SH-SY5Y (cell line): ENCODE data around the gene NTM.

Experiments used
- GATA2 ChIP-seq: IDR thresholded peaks from 2 replicates; pipeline ENCODE4 v1.6.1; 2011; ENCODE audit warnings: mild to moderate bottlenecking, low read depth, low read length
- GATA3 ChIP-seq: IDR thresholded peaks from 2 replicates; pipeline ENCODE4 v1.6.1; 2011; ENCODE audit warnings: low read depth, mild to moderate bottlenecking, low read length, moderate library complexity

Gene NTM

DNA sequence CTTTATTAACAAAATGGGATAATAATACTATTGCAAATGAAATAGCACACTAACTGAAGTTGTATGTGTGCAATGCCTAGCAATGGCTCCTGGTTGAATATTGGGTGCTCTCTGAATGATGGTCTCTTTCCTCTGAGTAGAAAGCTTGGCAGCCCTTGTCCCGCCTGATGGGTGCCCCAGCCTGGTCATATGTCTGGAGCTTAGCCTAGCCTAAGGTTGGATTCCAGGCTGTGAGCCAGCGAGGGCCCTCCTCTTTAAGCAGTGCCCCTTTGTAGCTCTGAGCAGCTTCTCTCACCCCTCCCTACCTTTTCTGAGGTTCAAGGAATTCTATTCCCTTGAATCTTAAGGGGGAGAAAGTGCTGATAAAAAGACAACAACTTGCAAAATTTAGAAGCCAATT lies 499.9 kb downstream of the NTM start:
- TF ChIP-seq GATA3: no peak
- no peak for TF ChIP-seq GATA2

DNA sequence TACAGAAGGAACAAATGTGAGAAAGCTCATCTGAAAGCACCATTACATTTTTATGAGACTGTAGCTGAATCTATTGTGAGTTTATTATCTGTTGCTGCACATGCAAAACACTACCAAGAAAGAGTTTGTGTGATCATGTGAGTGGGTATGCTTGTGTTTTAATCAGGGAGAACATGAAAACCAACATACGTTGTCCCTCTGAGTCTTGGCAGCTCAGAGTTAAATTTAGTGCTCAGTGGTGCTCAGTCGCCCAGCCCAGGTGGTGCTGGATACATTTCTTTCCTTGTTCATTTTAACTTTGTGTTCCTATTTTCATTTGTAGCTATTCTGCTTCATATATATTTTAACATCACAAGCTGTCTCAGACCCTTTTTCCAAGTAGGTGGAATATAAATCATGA lies 500.6 kb downstream of the NTM start:
- TF ChIP-seq GATA2: no peak
- no peak for TF ChIP-seq GATA3

DNA sequence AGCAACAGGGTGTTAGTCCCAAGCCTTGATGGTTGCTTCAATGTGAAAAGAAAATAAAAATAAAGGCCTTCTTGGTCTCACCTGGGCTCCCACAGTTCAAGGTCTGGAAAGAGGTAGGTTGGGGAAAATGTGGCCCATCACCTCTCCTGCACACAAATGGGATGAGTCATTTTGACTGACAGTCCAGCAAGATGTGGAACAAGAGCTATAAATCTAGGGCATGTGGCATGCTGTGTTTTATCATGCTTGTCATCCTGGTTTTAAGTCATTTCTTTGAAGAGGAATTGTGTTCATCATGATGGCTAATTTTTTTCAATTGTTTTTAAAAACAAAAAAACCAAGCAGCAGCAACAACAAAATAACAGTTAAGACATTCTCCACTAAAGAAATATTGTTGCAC lies 503.7 kb downstream of the NTM start:
- TF ChIP-seq GATA3 (no peak), GATA2 (no peak)

DNA sequence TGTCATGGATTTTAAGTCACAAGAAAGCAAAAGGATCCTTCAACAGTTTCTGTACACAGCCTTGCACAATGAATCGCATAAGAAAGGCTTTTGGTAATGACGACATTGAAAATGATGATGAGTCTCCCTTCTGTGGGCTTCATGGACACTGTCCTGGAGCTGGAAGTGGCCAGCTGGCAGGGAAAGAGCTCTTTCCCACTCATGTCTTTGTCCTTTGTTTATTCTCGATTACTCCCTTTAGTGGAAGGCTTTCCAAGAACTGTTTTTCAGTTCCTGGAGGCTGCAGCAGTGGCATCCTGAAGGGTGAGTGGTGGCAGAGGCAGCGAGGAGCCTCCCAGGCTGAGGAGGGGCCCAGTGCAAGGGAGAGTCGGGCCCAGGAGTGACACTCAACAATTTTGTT lies 505.2 kb downstream of the NTM start:
- no peak for TF ChIP-seq GATA3
- TF ChIP-seq GATA2: no peak

DNA sequence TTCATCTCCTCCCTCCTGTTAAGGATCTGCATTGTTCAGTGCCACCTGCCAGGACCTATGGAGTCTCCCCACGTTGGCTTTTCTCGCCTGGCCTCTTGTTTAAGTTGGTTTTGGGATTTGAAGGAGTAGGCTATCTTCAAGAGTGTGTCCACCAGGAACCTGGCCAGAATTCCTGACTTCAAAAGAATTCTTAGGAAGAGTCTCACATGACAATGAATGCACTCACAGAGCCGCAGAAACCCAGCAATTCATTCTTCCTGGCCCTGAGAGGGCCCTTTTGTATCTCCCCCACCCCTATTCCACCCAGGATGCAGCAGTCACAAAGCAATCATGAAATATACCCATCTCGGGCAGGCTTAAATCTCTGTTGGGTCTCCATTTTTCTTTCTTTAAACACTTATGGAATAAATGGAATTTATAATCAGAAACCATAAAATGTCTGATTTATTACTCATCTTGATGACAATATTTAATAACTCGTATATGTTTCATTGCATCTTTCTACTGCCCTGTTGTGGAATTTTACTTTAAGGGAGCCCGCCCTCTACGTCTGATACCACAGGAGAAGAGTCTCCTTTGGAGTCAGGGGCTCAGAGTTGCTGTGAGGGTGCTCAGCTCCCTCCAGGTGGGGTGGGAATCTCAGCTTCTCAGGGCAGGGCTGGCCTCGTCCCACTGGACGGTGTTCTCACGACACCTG lies 507.0 kb downstream of the NTM start:
- TF ChIP-seq GATA3 (no peak), GATA2 (no peak)

DNA sequence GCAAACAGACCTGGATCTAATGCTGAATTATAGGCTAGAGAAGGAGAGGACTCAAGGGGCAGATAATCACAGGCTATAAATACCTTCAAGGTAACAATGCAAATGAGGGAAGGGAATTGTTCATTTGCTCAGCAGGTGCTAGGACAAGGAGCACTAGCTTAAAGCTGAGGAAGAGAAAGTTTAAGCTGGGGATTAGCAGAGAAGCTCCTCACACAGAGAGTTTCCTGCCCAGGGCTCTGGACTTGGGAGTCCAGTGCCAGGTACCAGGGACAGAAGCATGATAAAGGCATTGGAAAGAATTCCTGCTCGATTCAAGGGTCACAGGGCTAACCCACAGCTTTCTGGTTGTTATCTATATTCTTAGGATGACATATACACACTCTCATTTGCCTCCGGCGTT lies 509.9 kb downstream of the NTM start:
- no peak for TF ChIP-seq GATA2
- TF ChIP-seq GATA3: no peak

DNA sequence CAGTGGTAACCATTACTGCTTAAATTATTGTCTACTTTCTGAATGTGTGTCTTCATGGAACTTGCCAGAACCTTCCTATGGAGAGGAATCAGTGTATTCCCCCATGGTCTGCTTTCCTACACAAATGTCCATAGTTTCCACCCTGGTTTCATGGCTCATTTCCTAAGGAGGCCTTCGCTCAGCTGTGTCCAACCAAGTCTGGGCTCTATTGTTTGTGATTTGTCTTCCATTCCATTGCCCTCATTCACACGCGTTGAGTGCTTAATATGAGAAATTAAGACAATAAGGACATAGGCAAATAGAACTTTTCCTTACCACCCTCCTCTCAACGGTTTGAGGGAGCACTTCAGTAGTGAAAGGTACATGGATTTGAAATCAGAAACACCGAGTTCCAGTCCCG lies 510.6 kb downstream of the NTM start:
- TF ChIP-seq GATA2 (no peak), GATA3 (no peak)

DNA sequence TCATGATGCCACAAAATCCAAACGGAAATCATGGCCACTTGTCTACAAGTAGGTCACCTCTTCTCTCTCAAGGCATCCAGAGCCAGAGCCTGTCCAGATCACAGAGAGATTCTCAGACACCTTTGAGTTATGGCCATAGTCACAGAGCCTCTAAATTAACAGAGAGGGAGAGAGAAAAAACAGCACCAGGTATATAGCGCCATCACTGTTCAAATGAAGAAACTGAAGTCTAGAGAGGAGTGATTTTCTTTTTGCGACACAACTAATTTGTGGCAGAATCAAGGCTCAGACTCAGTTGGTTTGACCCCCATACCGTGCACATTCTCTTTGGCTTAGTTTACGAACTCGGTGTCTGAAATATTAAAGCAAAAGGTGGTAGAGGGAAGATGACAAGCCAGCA lies 512.9 kb downstream of the NTM start:
- TF ChIP-seq GATA2: no peak
- no peak for TF ChIP-seq GATA3

DNA sequence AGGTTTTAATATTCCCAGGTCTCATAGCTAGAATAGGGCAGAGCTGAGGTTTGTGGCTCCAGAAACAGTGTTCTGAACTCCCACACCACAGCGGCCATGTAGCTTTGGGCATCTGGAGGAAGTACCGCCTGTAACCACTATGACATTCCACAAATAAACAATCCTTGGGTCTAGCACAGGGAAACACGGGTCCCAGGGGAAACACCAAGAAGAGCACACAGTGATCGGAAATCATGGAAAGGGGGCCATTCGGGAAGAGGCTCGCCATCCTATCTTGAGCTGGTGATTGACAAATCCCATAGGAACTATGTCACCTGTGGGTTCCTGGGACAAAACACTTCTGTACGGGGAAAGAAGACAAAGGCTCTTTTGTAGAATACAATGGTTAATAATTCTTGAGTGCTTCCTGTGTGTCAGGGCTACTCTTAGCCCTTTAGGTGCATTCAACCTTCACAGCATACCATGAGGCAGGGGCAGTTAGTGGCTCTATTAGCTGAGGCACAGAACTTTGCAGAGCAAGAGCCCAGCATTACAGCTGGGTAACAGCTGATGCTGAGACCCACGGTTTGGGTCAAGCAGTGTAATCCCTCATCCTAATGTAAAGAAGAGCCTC lies 514.2 kb downstream of the NTM start:
- no peak for TF ChIP-seq GATA2
- no peak for TF ChIP-seq GATA3

DNA sequence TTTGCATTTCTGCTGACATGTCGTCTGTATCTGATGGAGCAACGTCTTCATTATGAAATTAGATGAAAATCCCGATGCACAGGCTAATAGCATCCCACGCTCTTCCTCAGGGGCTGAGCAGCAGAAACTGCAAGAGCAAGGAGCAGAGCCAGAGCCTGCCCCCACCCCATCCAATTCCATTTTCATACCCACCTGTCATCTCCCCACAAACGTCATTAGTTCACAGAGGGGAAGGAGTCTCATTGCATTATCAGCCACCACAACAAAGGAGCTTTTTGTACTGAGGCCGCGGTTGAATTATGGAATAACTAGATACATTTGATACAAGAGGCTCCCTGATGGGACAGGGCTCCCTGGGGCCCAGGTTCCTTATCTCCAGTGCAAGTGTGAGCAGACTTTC lies 515.0 kb downstream of the NTM start:
- TF ChIP-seq GATA2 (no peak), GATA3 (no peak)

DNA sequence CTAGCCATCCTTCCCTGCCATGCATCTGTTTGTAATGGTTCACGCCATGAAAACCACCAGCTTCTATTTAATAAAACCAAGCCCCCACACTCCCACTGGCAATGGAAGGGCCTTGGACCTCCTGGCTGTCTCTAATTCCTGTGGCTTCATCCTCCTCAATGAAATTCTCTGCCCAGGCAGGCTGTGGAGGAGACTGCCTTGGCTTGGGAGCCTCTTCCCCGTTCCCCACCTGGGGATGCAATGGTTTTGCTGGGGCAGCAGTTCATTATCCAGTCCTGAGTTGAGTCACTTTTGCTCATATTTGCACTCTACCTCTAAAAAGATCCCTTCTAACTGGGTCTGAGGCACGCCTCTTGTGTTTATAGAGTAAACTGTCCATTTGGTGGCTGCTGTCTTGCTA lies 515.8 kb downstream of the NTM start:
- TF ChIP-seq GATA2 (no peak), GATA3 (no peak)

DNA sequence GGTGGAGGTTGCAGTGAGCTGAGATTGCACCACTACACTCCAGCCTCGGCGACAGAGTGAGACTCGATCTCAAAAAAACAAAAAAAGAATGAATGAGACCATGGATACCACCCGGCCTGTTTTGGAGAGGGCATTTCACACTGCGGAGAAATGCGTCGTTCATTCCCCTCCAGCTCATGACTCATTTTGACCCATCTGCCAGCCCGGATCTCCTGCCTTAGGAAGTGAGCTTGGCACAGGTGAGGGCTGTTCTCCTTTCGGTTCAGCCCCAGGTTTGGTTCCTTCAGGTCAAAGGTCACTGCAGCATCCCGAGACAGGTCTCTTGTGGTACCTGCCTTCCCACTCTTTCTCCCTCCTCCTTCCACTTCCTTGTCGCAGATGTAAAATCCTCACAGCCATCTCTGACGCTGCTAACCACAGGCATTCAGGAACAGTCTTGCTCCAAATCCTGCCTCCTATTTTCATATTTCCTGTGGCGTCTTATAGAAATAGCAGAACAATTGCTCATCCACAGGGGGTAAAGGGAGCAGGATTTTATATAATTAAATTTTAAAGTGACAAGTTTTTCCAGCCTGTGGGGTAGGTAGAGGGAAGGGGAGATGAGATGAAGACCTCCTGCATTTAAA lies 517.9 kb downstream of the NTM start:
- TF ChIP-seq GATA3: no peak
- TF ChIP-seq GATA2: no peak

DNA sequence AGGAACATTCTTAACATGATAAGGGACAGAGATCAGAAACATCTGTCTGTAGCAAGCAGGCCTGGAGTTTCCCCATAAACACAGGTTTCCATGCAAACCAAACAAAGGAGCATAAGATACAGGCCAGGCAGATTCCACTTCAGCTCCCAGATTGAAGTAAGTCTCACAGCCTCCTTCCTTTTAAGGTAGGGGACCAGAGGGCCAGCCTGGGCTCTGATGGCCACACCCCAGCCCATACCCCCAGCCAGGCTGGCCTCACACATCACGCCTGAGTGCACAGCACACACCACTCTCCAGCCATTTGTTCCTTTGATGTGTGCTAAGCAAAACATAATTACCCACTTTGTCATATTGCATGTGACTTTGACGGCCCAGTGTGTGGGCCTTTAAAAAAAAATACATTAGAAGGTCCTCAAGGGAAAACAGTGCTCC lies 518.7 kb downstream of the NTM start:
- TF ChIP-seq GATA3 (no peak), GATA2 (no peak)

DNA sequence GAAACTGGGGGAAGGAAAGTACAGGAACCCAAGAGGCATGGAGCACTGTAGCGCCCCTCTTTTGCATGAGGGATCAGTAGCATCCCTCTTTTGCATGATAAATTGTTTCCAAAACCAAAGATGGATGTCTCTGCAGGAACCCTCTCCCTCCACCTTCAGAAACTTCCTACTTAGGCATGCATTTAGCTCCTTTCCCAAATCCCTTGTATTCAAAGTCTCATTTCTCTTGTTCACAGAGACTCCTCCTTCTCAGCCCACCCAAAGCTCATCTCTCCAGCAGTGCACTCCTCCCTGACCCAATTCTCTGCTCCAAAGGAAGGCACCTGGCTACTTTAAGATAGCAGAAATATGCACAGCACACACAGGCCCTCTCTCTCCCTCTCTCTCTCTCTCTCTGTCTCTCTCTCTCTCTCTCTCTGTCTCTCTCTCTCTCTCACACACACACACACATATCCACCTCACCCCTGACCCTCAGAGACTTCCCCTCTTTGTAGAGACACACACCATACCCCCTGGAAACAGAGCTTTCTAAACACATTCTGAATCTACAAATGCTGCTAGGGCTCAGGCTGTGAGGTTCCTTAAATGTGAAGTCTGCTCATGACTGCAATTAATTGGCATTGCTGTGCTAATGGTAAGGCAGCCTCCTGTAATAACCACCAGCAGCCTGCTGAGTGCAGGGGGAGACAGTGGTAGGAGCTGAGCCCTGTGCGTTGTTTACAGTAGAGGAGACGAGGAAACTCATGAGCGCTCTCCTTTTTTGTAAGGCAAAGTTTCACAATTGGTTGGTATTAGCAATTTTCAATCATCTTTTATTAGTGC lies 519.6 kb downstream of the NTM start:
- TF ChIP-seq GATA3 (no peak), GATA2 (no peak)

DNA sequence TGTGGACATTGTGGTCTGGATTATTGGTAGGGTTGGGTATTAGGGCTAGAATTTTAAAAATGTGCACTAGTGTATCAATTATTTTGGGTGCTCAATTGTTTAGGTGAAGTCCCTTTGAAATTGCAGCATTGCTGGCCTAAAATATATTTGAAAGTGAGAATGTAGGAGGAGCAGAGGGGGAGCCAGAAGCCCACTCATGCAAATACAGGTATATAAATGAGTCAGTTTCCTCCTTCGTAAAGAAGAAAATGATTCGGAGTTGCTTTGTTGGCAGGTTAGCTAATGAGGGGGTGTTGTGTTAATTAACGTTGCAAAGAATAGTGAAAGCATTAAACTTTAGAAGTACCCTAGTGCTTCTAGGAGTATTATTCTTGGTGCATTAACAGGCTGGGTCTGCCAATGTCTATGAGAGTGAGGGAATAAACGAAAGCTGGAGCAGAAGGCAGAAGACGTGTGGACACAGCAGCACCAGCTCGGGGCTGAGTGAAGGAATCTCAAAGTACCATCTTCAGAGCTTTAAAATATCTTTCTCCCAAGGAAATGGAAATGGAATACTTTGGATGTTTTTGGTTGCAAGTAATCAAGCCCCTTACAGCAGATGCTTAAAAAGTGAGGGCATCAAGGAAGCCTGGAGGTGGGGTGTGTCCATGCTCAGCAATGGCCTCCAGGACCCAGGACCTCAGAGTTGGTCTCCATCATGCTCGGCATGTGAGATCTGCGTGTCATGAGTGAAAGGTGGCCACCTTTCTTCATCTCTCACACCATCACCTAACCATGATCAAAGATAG lies 522.9 kb downstream of the NTM start:
- TF ChIP-seq GATA2: no peak
- no peak for TF ChIP-seq GATA3
